HG03442 (cell line): ENCODE results near the gene OXCT2.
"Not testable (repeated sequence)": the region's sequence is repeated elsewhere in the genome, so short reads cannot be mapped to it uniquely, and the experiment has no call there.

Experiments
- ATAC-seq: cut with Tn5 transposase; IDR thresholded peaks from one replicate; pipeline ENCODE4 v1.9.1; 2021; ENCODE audit warnings: mild to moderate bottlenecking, moderate library complexity; ENCODE audit not compliant: unreplicated experiment

Gene OXCT2

GRCh38 chr1:39787964-39788363 lies 16.8 kb upstream of the OXCT2 start:
- not testable (repeated sequence) for ATAC-seq

GRCh38 chr1:39787468-39787867 lies 16.3 kb upstream of the OXCT2 start:
- no peak for ATAC-seq

GRCh38 chr1:39787108-39787375 lies 15.9 kb upstream of the OXCT2 start:
- not testable (repeated sequence) for ATAC-seq

DNA sequence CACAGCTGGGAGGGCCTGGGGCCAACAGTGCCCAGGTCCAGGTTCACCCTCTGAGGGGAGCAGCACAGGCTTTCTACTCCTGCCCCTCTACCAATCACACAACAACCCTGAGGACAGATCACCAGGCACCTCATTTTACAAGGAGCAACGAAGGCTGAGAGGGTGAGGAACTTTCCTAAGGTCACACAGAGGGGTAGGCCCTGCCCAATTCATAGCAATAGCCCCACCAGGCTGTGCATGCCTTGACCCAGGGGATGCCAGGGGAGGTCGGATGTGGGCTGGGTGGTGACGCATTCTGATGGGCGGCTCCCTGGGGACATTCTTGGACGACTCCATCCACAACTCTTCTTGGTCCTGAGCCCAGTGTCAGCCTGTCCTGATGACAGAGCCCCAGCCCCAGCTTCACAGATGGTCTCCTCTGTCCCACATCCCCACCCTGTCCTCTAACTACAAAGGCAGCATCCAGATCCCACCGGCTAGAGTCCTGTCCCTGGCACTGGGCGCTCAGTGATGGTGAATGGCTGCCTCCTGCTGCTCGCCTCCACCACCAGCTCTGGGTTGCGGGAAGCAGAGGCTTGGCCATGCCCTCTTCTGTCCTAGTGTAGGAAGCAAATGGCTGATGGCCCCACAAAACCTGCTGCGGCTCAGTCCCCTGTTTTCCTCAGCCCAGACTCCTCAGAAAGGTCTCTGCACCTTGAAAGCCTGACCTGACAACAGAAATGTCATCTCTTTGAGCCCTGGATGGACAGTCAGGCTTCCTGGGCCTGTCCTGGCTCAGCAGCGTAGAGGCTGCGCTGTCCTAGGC lies 15.4 kb upstream of the OXCT2 start:
- ATAC-seq: not testable (repeated sequence)

GRCh38 chr1:39782685-39783084 lies 11.5 kb upstream of the OXCT2 start:
- not testable (repeated sequence) for ATAC-seq

DNA sequence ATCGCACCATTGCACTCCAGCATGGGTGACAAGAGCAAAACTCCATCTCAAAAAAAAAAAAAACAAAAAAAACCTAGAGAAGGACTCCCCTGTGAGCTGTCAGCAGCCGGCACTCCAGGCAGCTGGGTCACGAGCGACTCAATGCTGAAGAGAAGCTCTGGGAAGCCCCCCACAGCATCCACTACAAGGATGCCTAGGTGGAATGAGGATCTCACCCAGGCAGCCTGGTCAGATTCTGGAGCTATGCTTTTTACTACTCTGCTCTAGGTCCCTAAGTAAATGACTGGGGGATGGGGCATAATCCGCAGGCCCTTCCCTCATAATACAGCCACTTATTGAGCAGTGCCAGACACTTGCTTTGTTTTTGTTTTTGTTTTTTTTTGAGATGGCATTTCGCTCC lies 11.0 kb upstream of the OXCT2 start:
- no peak for ATAC-seq

DNA sequence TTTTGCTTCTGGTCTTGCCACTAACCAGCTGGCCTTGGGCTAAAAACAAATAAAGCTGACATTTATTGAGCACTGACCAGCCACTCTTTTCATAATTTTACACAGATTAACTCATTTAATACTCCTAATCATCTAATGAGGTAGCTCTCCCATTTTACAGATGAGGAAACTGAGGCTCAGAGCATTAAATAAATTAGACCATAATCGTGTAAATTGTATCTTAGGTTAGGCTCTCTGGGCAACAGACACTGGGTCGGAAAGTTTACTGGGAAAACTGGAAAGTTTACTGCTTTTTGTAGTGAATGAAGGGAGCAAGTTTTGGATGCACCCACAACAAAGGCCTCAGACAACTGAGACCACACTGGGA lies 10.2 kb upstream of the OXCT2 start:
- no peak for ATAC-seq

GRCh38 chr1:39779821-39780220 lies 8.7 kb upstream of the OXCT2 start:
- ATAC-seq: no peak

GRCh38 chr1:39779137-39779536 lies 8.0 kb upstream of the OXCT2 start:
- no peak for ATAC-seq

DNA sequence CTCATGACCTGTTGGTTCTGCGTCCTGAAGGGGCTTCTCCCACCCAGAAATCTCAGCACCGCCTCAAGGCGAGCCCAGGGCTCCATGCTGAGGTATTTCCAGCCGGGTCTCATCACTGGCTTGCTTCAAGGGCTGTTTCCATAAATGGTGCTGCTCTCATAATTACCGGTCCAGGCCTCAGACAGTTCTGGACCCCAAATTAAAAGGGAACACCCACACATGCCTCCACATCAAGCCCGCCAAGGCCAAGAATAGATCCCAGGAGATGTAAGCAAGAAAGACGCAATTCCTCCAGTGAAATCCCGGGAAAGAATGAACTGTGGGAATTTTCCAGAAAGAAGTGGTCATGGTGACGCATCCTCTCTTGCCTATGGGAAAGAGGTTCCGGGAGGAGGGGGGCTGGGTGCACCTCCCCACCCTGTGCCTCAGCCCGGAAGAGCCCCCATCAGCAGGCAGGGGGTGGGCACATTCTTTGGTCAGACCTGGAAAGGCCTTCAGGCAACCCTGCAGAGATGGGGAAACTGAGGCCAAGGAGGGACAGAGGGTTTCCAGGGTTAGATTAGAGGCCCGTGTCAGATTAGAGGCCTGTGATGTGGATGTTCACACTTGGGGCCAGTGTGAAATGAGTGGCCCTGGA lies 7.4 kb upstream of the OXCT2 start:
- ATAC-seq: not testable (repeated sequence)

DNA sequence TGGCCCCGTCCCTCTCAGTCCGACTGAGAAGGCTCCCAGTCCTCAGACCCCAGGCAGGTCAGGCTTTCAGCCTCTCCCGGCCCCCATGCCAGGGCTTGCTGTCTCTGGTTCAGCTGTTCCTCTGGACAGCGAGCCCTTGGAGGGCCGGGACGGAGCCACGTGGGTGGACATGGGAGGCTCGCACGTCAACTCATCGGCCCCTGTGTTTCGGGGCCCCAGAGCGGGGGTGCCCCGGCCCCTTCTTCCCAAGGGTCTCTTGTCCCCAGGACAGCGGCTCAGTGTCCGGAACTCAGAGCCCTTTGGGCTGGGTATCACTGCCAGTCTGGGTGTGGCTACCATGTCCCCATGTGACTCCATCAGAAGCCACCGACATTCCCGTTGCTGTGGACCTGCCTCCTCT lies 6.7 kb upstream of the OXCT2 start:
- ATAC-seq: not testable (repeated sequence)

- no peak for ATAC-seq
Measured at GRCh38 chr1:39777306-39777705, 6.2 kb upstream of the OXCT2 start.

DNA sequence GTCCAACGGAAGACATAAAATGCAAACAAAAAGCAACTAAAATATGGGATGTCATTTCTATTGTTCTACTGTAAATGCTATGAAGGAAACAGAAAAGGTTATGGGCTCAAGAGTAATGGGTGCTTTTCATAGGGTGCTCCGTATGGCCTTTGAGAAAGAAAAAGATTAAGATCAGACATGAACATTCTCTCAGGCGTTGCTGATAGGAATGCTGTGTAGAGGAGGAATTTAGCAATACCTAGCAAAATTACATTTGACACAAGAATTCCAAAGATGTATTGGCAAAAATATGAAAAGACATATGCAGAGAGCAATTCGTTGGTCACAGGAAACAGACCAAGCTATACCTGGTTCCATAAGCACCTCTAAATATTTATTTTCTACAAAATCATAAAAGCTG lies 5.7 kb upstream of the OXCT2 start:
- ATAC-seq: no peak

- no peak for ATAC-seq
Measured at GRCh38 chr1:39776400-39776713, 5.2 kb upstream of the OXCT2 start.

DNA sequence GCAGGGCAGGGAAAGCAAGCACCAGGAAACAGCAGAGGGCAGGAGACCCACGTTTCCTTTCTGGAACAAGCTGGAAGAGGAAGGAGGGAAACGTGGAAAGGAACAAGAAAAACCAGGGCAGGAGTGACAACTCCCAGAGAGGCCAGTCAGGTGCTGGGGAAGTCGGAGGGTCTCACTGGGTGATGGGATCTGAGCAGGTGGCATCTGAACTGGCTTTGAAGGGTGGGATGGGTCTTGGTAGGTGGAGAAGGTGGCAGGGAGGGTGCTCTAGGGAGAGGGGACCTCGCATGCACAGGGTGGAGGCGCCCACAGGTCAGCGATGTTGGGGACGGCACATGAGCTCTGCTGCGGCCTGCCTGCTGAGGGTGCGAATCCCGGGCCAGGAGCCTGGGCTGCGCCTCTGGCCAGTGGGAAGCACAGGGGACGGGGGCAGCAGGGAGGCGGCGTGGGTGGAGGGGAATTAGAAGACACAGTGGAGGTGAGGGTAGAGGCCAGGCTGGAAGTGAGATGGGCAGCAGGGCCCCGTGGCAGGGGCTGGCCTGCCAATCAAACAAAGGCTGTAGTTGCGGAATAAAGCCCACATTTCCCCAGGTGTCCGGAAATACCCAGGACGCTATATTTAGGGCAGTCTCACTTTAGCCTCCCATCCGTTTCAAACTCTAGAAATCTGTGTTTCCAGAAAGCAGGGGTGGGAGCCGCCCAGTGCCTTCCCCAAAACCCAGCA lies 4.7 kb upstream of the OXCT2 start:
- ATAC-seq: not testable (repeated sequence)

GRCh38 chr1:39775141-39775540 lies 4.0 kb upstream of the OXCT2 start:
- ATAC-seq: not testable (repeated sequence)

DNA sequence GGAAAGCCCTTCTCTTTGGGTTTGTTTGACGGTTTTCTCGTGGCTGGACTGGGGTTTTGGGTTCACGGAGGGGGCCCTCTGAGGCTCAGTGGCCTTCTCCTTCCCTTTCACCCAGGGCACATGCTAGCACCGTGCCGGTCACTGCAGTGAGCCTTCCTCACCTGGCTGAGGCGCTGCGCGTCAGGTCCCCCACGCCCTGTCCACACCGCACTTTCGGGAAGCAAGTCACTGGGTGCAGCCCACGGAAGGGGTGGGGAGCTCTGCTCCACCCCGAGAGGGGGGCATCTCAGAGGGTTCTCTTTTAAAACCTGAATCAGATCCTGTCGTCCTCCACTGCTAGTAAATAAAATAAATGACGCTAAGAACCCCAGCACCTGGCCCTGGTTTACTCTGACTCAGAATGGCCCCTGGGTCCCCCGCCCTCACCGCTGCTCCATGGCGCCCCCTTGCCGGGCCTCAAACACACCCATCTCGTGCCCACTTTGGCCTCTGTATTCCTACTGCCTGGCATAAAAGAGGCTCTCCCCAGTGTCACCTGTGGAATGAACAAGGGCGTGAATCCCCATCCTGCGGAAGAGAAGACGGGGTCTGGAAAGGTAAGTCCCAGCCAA lies 2.3 kb upstream of the OXCT2 start:
- not testable (repeated sequence) for ATAC-seq

GRCh38 chr1:39770100-39771021 lies 787 bp downstream of the OXCT2 start:
- not testable (repeated sequence) for ATAC-seq

DNA sequence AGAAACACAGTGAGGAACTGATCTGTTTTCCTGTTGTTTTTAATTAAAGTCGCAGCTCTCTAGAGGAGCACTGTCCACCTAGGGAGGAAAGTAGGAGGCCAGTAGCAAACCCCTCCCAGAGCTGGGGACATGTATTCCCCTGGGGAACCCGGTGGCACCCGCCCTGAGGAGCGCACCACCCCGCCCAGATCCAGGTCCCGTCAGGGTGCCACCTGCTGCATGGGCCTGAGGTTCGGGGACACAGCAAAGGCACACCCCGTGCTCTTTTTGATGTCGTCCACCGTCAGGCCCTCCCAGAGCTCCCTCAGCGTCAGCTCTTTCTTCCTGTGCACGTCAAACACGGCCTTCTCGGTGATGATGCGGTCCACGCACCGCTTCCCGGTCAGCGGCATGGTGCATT lies 1.6 kb downstream of the OXCT2 start:
- not testable (repeated sequence) for ATAC-seq

DNA sequence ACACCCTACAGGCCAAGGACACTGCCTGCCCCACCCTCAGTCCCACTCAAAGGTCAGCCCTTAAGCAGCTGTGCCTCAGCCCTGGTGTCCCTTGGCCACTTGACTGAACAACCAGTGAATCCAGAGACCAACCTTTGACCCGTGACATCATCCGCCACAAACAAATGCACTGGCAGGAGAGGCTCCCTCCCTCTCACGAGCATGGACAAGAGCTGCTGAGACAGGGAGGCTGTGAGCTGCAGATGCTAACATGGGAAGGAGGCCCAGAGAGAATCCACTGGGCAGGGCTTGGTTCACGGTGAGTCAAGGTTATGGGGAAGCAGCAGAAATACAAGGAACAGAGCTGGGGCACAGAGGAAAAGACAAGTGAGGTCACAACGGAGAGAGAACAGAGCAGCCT lies 4.7 kb downstream of the OXCT2 start:
- not testable (repeated sequence) for ATAC-seq

DNA sequence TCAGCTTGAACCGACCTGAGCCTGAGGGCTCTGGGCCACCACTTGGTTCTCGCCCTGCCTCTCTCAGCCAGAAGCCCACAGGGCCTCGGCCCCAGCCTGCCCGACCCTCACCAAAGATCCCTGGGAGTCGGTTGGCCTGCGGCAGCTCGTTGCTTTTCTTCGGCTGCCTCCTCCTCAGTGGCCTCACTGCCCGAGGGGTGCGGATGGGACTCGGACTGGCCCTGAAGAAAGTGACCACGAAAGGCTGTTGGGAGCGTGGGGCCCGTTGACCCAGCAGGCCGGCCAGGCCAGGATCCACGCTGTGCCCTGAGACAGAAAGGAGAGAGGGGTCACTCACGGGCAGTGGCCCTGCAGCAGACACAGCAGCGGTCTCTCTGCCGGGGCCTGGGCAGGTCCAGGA lies 6.6 kb downstream of the OXCT2 start:
- ATAC-seq: not testable (repeated sequence)
